ENCODE results near the gene KMT5B. TPM values are rescaled to one million over a fixed set of nuclear protein-coding genes. Genes with fewer than 3 reads are reported as not detected.

The KMT5B gene
- total RNA-seq, 2 experiments from 2014 or later: 18.7 to 21.9 TPM

Other genes starting within 250 kb of the KMT5B start
- 10 to 100 TPM; 27.8 to 29.8 TPM for gene UNC93B1, start 209.2 kb downstream of the KMT5B start, total RNA-seq
- not detected for gene ALDH3B1, start 203.0 kb downstream of the KMT5B start, total RNA-seq
- gene NDUFS8, start 182.6 kb downstream of the KMT5B start, total RNA-seq: 100 to 1,000 TPM; 146 to 163 TPM
- 100 to 1,000 TPM; 238 to 263 TPM for gene TCIRG1, start 174.3 kb downstream of the KMT5B start, total RNA-seq
- 10 to 100 TPM; 14.4 to 14.5 TPM for gene CHKA, start 91.9 kb downstream of the KMT5B start, total RNA-seq
- gene C11orf24, start 58.7 kb upstream of the KMT5B start, total RNA-seq: 10 to 100 TPM; 29.2 to 30.0 TPM
- gene LRP5, start 99.3 kb upstream of the KMT5B start, total RNA-seq: 10 to 100 TPM; 37.1 to 46.3 TPM
- 100 to 1,000 TPM; 114 to 120 TPM for gene PPP6R3, start 247.5 kb upstream of the KMT5B start, total RNA-seq